GM19240 (cell line): ENCODE data around the gene ARHGAP15.
A peak's percentile ranks its signal among the peaks of the same experiment; 100 is the strongest.
"Not testable (repeated sequence)": the region's sequence is repeated elsewhere in the genome, so short reads cannot be mapped to it uniquely, and the experiment has no call there.

Source experiments
- DNase-seq: peaks from one replicate; pipeline ENCODE4 v3.0.0; 2011; ENCODE audit warnings: low spot score; ENCODE audit not compliant: insufficient read length

The ARHGAP15 gene

DNA sequence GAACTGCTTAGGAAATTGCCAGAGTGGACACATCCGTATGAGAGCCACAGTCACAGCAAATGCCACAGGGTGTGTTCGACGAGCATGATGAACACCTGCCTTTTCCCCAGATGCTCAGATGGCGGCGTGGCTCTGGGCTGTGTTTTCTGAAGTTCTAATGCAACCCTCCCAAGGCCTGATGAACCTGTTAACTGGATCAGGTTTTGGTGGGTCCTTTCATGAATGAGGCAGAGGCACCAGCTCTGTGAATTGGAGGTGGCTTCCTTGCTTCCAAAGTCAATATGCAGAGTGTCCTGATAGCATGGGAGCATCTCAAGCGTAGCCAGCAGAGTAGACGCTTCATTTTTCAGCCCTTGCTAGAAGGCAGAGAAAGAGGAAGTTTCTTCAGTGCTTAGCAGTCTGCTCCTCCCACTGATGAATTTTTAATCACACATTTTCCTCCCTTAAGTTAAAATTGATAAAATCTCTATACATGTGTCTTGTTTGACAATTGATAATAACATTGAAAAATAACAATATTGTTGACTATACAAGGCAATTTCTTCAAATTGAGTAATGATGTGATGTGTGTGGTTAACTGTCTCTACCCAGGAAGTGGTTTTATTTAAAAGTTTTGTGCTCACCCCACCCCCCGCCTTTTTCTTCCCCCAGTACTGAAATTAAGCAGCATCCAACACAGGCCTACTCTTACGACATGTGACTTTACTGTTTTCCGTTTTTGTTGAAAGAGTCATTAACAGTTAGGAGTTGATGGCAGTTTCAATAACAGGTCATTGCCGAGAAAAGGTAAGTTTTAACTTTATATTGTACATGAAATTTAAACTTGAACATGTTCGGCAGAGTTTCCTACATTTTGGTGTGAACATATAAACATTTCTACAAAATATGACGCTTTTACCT, at the start of gene ARHGAP15:
TSS of gene ARHGAP15 (plus strand) at position 739 of the 900 bp plus-strand sequence.
- DNase-seq = no peak

DNA sequence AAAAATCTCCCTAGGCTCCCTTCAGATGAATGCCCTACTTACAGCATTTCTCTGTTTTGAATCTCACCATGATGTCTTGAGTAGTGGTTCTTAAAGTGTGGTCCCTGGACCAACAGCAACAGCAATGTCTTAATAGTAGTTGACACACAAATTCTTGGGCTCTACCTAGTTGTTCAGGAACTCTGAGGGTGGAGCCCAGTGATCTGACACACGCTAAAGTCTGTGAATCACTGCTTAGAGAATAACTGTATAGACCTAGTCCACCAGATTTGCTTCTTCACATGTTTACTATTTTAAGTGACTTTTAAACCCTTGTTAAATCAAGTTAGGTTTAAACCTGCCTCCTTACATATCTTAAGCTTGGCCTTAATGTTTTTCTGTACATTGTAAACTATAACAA, 47.6 kb upstream of the ARHGAP15 start:
- no peak for DNase-seq

DNA sequence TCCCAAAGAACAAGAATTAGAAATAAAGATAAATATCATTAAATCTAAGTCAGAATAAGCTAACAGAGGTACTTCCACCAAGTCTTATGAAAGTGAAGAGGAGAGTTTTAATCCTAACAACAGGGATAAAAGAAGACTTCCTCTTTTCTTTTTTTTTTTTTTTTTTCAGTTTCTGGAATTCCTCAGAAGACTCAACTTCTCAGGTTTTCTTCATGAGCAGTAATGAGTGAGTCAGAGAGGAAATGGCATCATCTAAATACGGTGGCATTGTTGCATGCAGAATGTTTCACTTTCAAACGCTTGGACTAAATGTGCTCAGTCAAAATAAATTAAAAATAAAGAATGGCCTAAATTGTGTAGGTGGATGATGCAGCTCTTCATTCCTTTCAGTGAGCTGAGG, 45.6 kb upstream of the ARHGAP15 start:
- no peak for DNase-seq

DNA sequence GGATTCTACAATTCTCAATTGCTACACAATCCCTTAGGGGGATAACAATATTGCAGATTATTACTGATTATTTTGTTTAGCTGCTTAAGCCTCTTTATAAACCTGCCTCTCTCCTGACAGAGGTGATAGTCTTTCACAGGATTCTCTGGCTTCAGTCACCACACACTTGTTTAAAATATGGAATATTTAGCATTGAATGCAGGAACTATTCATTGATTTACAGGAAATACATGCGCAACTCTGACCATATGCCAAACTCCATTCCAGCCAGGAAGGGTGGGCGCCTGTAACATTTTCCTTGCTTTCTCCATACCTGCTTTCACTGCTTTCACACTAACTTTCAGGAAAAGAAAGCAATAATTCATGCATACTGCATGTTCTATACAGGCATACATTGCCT, 44.8 kb upstream of the ARHGAP15 start:
- no peak for DNase-seq

DNA sequence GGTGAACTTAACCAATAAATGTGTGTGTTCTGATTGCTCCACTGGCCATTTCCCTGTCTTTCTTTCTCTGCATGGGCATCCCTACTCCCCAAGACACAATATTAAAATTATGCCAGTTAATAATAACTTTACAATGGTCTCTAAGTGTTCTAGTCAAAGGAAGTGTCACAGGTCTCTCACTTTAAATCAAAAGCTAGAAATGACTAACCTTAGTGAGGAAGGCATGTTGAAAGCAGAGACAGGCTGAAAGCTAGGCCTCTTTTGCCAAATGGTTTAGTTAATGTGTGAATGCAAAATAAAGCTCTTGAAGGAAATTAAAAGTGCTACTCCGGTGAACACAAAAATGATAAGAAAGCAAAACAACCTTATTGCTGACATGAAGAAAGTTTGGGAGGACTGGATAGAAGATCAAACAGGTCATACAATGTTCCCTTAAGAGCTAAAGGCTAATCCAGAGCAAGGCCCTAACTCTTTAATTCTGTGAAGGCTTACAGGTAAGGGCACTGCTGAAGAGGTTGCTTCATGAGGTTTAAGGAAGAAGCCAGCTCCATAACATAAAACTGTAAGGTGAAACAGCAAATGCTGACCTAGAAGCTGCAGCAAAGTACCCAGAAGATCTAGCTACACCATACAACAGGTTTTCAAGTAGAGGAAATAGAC, 44.0 kb upstream of the ARHGAP15 start:
- DNase-seq = no peak

DNA sequence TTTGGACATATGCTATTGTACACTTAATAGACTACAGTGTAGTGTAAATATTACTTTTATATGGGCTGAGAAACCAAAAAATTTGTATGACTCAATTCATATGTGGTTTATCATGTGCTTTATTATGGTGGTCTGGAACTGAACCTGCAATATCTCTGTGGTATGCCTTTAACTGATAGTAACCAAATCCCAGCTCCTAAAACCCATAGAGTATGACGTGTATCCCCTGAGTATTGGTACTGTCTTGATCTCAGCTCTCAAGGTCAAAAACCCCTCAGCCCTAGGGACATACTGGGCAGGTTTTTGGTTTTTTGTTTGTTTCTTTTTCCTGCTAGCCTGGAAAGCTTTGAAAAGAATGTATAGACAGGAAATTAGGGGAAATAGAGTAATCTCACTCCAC, 42.2 kb upstream of the ARHGAP15 start:
- no peak for DNase-seq

DNA sequence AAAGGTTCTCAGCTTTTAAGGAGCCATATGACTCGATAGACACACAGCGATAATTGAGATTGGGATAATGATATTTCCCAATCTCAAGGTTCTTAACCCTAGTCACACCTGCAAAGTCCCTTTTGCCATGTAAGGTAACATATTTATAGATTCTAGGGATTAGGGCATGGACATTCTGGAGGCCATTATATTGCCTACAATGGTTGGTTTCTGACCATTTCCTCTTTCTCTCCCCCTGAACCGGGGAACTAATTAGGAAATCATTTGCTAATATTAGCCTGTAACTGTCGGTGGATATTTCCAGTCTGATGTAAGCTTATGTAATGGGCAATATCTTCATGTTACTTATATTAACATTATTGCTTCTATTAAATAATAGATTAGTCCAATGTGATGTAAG, 40.8 kb upstream of the ARHGAP15 start:
- no peak for DNase-seq

DNA sequence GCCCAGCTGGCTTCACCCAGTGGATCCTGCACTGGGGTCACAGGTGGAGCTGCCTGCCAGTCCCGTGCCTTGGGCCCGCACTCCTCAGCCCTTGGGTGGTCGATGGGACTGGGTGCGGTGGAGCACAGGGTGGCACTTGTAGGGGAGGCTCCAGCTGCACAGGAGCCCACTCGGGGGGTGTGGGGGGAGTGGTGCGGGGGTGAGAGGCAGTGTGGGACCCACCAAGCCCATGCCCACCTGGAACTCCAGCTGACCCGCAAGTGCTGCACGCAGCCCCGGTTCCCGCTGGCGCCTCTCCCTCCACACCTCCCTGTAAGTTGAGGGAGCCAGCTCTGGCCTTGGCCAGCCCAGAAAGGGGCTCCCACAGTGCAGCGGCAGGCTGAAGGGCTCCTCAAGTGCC, 39.7 kb upstream of the ARHGAP15 start:
- not testable (repeated sequence) for DNase-seq

DNA sequence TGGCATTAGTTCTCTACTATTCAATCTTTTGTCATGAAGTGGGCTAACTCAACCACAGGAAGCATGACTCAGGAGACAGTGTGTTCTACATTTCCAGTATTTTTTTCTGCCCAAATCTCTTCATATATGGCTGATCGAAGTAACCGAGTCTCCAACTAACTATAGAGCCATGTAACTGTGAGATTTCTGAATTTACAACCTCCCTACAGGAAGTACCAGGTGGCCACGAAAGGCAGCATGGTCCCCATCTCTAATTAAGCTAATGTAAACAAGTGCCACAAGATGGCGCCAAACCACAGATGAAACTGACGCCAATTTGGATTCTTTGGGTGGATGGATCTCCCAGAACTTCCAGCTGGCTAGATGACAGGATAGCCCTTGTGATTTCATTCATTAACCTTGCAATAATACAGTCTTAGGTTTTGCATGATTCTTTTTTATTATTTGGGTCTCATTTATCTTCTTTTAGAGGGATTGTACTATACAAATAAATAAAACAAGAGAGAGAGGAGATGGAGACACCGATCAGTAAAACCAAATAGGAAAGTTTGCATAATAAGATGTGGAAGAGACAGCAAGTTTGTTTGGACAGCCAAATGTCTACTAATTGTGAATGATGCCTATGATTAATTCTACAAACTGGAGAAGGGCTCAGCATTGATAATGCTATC, 18.3 kb upstream of the ARHGAP15 start:
- peak; percentile 11 for DNase-seq

DNA sequence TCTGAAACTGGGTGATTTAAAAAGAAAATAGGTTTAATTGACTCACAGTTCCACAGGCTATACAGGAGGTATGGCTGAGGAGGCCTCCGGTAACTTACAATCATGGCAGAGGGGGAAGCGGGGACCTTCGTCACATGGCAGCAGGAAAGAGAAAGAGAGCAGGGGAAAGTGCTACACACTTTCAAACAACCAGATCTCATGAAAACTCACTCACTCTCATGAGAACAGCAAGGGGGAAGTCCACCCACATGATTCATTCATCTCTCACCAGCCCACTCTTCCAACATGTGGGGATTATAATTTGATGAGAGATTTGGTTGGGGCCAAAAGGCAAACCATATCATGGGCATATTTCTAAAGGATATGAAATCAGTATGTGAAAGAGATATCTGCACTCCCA, 12.0 kb upstream of the ARHGAP15 start:
- no peak for DNase-seq

DNA sequence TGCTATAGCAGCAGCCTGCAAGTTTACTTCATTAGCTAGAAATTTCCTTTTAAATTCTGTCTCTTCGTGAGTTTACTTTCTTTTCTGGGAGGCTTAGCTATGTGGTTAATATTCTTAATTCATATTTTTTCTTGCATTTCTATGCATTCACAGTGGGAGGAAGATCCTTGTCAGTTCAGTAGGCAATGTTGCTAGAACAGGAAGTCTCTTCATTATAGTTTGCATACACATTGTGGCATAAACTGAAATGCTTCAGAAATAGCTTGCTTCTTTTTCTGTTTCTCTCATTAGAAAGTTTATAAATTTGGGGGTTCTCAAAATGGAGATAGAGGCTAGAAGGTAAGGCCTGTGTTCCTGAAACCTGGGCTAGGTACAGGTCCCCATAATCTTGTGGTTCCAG, 8.1 kb upstream of the ARHGAP15 start:
- DNase-seq = no peak

DNA sequence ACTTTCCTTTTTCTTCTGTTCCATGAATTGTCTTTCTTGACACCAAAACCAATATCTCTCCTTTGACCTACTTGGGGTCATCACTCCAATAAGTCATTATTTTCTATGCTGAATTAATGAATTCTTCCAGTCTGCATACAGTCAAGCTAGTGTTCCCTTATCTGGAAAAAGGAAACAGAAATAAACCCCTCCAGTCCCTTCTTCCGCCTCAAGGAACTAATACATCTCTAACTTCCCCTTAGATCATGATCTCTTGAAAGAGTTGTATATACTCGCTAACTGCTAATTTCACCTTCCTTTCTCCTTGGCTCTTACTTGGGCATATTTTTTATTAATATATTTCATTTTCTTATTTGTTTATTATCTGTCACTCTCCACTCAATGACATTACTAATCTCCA, 7.3 kb upstream of the ARHGAP15 start:
- DNase-seq = no peak

DNA sequence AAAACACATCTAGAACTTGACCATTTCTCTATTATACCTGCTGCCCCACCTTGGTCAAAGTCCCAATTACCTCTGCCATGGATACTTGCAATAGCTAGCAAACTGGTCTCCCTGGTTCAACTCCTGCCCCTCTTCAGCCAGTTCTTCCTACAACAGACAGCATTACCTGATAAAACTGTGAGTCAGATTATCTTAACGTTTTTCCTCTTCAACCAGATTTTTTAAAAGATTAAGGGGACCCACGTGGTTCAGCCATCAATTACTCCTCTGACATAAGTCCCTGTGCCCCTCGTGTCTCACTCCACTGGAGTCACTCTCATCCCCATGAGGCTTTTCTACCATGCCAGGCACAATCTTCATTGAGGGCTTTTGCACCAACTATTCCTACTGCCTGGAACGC, 5.3 kb upstream of the ARHGAP15 start:
- no peak for DNase-seq

DNA sequence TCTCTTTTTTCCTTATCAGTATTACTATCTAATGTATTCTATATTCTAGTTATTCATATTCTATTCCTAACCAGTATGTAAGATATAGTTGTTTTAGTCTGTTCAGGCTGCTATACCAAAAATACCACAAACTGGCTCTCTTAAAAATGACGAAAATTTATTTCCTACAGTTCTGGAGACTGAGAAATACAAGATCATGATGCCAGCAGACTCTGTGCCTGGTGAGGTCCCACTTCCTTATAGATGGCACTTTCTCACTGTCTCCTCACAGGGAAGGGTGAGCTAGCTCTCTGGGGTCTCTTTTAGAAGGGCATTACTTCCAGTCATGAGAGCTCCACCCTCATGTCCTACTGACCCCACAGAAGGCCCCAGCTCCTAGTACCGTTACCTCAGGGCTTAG, 4.8 kb upstream of the ARHGAP15 start:
- no peak for DNase-seq

DNA sequence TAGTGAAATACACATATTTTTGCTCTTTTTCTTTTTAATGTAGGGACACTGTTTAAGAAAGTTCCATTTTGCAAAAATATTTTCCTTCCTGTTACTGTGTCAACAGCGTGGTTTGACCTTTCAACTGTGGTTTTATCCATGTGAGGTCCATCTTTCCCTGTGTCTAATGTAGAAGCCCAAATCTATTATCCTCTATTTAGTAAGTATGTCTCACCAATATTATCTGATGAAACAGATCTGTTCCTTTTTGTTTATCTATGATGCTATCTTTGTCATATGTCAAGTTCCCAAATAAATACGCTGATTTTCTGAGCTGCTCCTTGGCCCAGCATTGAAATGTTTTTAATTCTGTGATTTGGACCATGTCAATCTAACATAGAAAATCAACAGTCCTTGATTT, 3.5 kb upstream of the ARHGAP15 start:
- DNase-seq = no peak

DNA sequence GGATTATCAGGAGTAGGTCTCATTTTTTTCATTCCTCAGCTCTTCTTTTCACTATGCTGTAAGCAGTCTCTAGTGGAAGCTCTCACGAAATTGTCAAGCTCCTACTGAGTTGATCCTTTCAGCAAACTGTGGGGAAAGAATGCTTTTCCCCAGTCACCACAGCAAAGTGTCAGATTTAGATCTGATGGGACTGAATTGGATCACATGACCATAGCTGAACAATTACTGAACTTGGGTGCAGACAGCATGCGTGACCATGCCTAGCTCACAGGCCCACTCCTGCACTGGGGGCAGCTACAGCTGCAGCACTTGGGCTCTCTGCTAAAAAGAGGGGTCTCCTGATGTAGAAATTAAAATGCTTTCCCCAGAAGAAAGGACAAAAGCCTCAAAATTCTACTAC, 3.1 kb downstream of the ARHGAP15 start:
- DNase-seq = no peak

DNA sequence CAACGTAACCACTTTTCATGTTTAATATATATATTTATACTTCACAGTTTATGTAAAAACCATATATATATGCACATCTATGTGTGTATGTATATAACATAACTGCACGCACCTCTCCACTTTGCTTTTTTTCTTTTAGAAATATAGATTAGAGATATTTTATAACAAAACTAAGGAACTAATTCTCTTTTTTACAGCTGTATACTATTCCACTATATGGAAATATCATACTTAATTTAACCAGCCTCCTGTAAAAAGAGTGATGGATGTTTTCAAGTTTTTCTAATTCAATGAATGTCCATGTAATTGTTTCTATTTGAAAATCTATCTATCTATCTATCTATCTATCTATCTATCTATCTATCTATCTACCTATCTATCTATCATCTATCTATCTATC, 4.6 kb downstream of the ARHGAP15 start:
- DNase-seq = no peak

DNA sequence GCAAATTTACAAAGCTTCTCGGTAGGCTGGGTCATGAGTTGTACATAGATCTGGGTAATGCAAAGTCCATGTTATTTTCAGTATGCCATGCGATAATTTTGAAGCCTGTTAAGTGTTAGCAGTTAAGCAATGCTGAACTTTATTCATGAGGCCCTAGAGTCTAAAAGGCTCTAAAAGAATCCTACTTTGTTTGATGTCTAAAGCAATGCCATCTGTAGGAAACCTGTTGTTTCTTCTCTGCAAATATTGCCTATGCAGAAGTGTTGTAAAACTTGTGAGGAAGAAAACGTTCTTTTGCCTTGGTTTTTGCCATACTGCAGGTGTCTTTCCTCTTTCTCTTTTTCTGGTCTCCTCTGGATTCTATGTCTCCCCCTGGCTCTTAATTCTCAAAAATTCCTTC, 9.1 kb downstream of the ARHGAP15 start:
- DNase-seq = no peak

DNA sequence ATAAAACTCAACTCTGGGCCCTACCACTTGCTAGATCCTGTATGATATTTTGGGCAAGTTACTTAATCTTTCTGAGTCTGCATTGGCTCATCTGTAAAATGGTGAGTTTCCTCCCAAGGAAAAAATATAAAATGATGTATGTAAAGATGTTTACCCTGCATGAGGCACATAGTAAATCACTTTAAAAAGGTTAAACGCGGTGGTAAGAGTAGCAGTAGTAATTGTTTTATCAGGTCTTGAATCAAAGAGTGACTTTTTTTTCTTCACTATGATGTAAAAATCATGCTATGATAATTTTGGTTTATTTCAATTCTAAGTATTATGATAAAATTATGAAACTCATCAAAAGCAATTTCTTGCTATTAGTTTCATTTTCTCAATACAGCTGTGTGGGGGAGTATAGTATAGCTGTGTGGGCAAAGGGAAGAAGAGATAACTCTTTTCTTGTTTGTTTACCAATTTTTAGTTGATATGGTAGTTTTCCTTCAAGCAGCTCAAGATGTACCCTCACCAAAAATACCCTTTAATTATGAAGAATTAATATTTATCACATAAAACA, 10.7 kb downstream of the ARHGAP15 start:
- DNase-seq = no peak

DNA sequence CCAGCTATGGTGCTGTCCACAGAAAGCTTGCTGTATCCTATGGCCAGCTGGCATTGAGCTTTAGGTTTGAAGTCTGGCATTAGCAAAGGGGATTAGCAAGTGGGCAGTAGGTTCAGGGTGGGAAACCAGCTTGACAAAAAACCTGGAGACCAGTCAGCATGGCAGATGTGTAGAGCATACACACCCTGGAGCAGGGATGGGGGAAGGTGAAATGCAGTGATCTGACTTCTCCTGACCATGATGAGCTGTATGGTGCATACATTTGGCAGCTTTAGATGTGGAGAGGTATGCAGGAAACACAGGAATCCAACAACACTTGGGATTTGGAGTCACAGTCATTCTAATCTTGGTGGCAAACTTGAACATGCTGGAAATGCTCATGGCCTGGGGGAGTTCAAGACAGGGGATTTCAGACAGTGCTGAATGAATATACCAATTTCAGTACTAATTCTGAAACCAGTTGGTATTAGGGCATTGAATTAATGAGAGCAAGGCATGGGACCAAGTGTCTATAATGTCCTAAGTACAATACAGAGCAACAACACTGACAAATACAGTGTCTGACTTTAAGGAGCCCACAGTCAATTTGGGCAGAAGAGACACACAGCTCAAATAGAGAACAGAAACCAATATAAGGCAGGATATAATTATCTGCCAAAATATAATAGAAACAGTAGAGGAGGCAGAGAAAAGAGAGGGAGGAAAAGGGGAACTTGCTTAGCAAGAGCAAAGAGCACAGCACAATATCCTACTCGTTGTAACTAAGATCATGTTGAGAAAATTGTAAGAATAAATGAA, 11.8 kb downstream of the ARHGAP15 start:
- no peak for DNase-seq

DNA sequence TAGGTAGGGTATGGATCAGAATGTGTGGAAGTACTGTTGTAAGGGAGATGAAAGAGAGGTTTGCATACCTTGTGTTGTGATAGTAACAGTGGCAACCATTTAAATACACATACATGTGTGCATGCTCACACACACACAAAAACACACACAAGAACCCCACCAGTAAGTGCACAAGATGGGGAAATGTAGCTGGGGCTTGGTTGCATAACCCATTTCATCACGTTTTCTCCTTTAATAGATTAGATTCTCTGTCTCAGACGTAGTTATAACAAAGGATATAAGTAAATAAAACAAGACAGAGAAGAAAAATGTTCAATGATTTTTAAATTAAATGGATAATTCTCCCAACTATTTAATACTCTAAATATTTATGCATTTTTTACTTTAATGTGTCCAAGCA, 13.4 kb downstream of the ARHGAP15 start:
- no peak for DNase-seq
